ENCODE data around the gene GTF3C1.

Gene GTF3C1

DNA sequence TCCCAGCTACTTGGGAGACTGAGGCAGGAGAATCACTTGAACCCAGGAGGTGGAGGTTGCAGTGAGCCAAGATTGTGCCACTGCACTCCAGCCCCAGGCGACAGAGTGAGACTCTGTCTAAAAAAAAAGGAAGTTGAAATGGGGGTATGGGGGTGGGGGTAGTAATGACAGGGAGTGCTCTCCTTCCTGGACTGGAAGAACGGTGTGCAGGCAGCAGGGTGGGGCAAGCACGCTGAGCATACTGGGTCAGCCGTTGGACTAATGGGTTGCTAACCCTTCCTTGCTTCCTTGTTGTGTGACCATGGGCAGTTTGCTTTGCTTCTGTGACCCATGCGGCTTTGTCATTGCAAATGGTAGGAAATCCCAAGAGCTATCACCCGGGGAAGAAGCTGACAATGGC lies 16.7 kb upstream of the GTF3C1 start:
- no peak for DNase-seq

DNA sequence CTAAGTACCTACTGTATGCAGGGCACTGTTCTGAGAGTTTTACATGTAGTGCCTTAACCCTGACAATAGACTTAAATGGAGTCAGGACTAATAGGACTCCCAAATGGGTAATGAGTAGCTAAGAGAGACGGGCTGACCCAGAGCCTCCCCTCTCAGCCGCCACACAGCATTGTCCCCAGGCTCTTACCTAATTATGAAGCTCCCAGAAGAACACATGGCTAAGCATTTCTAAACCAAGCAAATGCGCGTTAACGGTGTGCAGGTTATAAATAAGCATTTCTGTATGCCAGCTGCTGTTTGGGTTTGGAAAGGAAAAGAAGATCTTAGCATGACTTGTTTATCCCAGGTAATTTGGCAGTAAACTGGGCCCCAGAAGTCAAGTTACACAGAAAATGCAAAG lies 14.5 kb upstream of the GTF3C1 start:
- DNase-seq, result no peak

DNA sequence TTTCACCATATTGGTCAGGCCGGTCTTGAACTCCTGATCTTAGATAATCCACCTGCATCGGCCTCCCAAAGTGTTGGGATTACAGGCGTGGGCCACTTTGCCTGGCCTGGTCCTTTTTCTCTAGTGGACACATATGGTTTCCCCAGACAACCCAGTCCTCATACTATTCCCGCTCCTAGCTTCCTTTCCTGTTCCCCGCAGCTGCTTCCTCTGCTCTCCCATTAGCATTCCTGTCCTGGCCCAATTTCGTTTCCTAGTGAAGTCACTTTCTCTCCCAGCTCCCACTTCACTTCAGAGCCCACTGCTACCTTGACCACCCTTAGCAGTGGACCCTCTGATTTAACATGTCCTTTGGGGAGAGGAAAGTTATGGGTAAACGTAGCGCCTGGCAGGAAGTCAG lies 11.5 kb upstream of the GTF3C1 start:
- no peak for DNase-seq

DNA sequence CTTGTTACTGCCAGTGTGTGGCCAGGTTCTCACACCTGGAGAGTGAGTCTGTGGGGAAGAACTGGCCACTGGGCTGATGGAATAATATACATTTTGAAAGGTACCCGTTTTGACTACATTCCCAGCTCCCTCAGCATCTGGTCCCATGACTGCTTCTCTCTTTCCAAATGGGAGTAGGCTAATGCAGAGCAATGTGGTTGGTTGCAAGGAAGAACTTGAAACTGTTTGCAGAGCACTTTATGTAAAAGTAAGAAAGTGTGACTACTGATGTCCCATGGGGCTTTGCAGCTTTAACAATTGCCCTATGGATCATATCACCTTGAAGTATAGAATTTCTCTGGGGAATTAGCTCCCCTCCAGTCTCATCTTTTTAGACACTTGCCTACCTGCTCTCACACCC lies 9.2 kb upstream of the GTF3C1 start:
- no peak for DNase-seq

DNA sequence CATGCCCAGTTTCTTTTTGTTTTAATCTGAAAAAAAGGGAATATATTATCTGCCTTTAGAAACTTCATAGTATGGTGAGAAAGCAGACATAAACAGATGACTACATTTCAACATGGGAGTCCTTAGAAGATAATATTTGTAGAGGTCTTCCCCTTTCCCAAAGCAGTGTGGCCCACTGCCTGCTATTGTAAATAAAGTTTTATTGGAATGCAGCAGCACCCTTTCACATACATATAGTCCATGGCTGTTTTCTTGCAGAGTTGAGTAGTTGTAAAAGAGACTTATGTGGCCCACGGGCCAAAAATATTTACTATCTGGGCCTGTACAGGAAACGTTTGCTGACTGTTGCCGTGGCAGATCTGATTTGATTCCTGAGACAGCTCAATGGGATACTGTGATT lies 8.7 kb upstream of the GTF3C1 start:
- no peak for DNase-seq

DNA sequence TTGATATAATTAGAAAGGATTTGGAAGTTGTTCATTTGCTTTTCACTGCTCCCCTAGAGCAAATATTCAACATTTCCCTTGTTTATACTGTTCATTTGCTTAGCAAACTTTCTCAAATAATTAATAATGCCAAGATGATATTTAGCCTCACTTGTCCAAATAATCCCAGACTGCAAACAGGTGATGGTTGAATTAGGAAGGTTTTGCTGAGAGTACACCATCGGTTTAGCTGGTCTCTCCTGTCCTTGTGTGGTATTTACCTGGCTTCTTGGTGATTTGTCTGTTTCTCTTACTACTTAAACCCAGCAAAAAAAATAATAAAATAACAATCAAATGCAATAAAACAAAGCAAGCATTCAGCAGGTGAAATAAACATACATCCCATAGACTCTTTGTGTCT lies 6.8 kb upstream of the GTF3C1 start:
- no peak for DNase-seq

DNA sequence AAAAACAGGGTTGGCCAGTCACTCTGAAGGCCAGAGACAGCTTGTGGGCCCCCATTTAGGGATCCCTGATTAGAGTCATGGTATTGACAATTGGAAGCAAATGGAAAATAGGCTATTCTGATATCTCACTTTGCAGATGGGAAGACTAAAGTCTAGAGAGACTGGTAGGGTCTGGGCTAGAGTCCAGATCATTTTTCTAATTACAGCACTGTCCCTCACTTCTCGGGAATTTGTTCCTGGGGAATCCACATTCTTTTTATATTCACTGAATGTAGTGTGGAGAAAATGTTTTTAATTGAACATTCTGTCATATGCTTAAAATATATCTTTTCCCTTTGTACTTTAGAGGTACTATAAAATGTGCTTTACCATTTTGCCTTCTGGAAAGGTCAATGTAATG lies 1.3 kb upstream of the GTF3C1 start:
- no peak for DNase-seq

DNA sequence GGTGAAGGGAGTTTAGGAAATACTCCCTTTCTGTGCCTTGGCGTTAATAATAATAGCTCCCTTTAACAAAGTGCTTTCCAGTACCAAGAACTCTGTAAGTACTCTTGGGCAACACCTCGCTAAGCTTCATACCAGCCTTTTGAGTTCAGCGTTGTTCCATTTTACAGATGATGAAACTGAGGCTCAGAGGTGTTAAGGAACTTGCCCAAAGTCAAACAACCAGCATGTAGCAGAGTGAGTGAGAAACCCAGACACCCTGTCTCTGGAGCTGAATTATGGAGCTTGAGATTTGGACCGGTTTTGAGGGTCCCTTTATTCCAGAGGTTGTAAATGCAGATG lies 838 bp upstream of the GTF3C1 start:
- DNase-seq, result no peak

DNA sequence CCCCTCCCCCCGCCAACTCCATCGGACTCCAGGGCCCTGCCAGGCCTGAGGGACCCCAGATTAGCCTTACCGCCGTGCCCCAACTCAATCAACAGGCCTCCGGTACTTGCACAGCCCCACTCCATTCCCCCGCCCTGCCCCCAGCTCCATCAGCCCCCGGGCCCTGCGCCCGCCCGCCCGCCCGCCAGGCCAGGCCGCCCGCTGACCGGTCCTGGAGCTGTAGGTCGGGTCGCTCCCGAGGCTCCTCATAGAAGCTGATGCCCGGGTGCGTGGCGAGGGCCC lies 308 bp downstream of the GTF3C1 start:
- DNase-seq, result no peak

DNA sequence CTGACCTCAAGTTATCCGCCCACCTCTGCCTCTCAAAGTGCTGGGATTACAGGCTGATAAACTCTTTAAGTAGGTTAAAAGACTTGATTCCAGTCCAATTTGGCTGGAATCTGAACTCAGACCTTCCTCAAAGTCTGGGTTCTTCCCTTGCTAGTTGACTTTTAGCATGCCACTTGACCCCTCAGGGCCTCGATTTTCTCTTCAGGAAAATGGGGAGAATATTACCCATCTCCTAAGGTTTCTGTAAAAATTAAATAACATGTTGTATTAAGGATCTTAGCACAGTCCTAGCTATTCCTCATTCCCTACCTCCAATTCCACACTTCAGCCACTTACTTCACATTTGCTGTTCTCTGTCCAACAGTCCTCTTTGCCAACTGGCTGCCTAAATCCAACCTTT lies 1.9 kb downstream of the GTF3C1 start:
- no peak for DNase-seq

DNA sequence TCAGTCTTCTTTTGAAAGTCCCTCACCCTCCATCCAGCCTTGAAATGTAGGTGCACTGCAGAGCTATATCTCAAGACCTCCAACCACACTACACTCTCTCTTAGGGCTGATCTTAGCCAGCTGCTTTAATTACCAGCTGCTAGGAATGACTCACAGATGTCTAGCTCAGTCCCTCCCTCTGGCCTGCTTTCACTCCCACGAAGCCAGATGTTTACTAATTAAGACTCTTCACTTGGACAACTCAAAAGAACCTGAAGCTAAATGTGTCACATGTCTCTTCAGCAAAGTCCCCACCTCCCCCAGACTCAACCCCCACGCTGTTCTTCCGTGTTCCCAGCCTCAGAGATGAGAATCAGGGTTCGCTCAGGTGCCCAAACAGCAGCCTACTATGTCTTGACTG lies 2.6 kb downstream of the GTF3C1 start:
- no peak for DNase-seq

DNA sequence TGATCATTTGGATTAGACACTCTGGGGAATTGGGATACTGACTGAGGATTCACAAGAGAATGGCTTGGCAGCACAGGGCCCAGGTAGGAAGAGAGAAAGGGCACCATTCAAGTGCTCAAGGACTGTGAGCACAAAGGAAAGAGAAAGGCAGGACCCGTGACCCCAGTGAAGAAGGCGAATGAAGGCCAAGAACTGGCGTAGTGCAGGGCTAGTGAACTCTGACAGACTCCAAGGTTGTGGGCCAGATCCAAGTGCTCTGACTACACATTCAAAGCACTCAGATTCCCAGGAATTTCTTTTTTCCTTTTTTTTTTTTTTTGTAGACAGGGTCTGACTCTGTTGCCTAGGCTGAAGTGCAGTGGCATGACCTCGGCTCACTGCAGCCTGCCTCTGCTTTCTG lies 5.0 kb downstream of the GTF3C1 start:
- DNase-seq, result no peak

DNA sequence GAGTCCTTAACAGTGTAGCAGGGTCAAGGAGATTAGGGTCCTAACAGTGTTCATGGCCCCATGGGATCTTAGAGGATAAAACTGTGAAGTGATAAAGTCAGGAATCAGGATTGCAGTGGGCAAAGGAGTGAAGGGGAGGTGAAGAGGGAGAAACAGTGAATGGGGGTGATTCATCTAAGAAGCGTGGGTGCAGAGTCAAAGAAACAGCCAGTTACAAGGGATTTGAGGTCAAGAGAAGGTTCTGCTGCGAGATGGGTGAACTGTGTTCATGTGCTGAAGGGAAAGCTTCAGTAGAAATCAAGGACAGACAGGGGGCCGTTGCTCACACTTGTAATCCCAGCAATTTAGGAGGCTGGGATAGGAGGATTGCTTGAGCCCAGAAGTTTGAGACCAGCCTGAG lies 5.9 kb downstream of the GTF3C1 start:
- DNase-seq, result no peak

DNA sequence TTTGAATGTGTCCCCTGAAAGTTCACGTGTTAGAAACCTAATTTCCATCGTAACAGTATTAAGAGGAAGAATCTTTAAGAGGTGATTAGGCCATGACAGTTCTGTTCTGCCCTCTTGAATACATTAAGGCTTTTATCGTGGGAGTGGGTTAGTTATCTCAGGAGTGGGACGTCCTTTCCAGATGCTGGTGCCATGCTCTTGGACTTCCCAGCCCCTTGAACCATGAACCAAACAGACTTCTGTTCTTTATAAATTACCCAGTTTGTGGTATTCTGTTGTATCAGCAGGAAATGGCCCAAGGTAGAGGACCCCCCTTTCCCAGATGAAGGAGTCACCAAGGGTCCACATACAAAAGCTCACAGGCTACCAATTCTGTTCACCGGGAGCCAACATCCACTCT lies 10.1 kb downstream of the GTF3C1 start:
- no peak for DNase-seq

DNA sequence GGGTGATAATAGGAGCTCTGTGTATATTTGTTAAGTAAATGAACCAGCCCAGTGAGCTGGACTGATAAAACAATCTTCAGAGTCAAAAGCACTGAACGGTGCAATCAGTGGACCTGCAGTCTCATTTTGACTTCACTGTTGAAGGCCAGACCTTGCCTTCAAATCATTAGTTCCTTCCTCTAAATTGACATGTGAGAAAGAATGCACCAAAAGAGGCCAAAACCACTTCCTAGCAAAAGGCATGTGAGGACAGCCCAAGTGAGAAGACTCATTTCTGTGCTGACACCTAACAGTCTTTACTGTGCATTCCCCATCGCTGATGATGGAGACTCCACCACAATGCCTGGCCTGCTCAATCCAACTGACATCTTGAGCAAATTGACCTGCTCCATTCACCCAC lies 10.6 kb downstream of the GTF3C1 start:
- no peak for DNase-seq

DNA sequence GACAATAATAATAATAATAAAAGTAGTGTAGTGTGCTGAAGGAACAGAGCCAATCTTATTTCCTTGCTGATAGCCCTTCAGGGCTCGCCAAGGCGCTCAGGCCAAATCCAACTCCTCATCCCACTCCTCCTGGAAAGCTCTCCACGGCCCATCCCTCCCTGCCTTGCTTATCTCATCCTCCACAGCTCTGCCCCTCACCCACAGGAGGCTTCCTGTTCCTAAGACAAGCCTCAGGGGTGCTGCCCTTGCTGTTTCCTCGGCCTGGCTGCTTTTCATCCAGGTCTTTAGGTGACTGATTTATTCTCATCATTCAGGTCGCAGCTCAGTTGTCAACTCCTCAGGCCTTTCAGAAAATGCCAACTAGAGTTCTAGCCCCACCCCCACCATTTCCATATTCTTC lies 11.2 kb downstream of the GTF3C1 start:
- no peak for DNase-seq

DNA sequence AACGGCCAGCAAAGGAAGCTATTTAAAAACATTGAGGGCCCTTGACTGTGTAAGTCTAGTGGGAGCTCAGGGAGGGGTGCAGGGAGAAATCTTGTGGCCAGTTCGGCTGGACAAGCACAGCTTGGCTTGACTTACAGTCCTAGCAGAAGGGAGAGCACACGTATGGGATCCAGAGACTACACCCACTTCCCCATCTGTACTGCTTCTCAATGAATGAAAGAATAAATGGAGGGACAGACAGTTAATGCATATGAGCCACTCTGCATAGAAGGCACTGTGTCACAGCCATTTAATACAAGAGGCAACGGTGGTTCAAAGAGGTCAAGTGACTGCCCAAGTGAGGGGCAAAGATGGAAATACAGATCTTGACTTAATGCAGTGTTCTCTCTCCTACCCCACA lies 15.5 kb downstream of the GTF3C1 start:
- no peak for DNase-seq

DNA sequence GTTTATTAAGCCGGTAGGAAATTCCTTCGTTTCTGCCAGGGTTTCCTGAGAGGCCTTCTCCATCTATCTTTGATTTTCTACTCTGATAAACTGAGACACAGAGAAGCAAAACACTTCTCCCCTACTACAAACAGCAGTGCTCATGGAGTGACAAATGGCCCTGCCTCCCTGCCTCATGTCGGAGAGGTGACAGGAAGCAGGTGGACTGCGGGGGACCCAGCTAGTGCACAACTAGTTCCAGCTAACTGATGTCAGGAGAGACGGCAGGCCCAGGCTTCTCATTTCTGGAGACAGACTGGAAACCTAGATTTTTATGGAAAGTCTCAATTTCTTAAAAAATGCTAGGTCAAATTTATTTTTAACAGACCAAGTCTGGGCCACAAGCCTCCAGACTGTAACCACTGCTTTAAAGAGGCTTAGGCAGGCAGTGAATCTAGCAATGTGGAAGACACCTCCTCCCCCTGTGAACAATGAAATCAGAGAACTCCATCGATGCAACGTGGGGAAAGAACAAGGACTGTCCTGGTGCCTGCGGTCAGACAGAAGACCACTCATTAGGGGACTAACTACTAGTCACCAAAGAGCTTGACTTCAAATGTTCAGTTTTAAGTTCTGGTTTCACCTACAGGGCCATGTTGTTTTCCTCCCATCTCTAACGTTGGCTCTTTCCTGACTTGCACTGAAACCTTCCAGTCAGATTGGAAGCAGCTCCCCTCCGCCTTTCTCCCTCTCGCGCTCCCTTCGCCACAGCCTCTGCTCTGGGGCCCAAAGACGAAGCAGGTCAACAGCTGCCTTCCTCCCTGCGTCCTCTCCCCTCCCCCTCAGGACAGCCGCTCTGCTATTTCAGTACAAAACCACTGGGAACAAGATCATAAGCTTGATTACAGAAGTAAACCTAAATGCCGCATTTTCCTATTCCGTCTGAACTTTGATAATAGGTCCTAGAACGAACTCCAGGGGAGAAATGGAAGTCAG lies 17.6 kb downstream of the GTF3C1 start:
- DNase-seq, result no peak

DNA sequence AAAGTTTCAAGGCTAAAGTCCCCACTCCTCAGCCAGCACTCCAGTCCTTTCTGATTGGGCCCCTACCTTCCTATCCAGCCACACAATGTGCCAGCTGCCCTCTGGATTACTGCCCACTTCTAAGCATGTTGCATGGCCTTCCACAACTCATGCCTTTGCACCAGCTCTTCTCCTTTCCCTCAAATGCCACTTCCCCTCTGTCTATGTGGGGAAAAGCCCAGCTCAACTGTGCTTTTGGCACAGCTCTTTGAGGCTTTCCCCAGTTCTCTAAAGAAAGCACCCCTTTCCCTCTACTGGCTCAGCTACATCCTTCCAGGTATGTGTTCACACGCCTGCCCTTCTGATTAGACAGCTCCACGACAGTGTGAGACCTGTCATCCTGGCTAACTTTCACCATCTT lies 18.5 kb downstream of the GTF3C1 start:
- no peak for DNase-seq

DNA sequence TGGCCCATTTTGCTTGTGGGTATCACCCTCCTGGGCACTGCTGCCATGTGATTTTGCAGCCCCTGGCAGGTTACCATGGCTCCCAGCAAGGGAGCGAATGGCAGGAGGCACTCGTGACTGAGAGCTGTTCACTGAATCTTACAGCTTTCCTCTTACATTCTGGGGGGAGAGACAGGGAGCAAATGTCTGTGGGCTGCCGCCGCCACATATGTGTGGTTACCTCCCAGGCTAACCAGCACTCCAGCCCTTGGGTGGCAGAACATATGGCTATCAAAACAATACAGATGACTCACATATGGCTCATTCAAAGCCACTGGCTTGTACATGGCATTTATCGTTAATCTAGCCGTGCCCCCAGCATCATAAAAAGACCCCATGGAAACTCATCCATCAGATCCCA lies 19.8 kb downstream of the GTF3C1 start:
- no peak for DNase-seq

DNA sequence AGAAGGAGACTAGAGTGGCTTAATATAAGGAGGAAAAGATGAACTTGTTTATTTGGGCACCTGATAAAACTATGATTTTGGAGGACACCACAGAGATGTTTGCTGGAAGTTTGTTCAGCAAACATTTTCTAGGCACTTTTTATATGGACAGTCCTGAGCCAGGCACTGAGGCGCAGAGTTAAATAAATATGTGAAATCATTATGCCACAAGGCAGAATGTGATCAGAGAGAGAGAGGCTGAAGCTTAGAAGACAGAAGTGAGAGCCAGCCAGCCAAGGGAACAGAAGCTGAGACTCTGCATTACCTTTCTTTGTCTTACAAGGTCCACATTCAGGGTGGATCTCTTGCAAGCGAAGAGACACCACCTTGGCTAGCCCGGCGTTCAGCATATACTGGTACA lies 21.4 kb downstream of the GTF3C1 start:
- no peak for DNase-seq

DNA sequence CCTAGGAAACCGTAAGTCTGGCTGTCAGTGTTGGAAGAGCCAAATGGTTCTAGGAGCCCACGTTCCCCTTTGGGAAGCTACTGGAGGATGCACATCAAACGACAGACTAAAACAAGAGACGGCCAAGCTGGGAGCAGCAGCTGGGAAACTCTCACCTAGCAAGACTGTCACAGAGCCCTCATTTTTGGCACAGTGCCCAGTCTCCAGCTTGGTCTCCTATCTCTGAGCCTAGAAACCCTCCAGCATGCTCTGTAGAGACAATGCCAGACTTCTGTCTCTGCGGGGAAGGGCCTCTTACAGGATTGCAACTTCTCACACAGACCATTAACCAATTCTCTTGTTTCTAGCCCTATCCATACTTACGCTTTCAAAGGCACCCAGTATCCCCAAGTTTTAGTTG lies 23.5 kb downstream of the GTF3C1 start:
- DNase-seq, result no peak

DNA sequence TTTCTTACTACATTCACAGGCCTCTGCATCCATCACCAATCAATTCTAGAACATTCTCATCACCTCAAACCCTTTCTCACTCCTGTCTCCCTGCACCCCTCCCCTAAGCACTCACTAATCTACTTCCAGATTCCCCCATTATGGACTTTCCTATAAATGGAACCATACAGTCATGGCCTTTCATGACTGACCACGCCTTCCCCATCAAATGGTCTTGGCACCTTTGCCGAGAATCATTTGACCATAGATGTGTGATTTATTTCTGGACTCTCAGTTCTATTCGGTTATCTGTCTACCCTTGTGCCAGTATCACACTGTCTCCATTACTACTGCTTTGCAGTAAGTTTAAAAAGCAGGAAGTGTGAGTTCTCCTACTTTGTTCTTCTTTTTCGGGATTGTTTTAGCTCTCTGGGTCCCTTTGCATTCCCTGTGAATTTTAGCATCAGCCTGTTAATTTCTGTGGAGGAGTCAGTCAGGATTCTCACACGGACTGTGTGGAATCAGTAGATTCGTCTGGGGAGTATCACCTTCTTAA lies 27.5 kb downstream of the GTF3C1 start:
- DNase-seq, result no peak

DNA sequence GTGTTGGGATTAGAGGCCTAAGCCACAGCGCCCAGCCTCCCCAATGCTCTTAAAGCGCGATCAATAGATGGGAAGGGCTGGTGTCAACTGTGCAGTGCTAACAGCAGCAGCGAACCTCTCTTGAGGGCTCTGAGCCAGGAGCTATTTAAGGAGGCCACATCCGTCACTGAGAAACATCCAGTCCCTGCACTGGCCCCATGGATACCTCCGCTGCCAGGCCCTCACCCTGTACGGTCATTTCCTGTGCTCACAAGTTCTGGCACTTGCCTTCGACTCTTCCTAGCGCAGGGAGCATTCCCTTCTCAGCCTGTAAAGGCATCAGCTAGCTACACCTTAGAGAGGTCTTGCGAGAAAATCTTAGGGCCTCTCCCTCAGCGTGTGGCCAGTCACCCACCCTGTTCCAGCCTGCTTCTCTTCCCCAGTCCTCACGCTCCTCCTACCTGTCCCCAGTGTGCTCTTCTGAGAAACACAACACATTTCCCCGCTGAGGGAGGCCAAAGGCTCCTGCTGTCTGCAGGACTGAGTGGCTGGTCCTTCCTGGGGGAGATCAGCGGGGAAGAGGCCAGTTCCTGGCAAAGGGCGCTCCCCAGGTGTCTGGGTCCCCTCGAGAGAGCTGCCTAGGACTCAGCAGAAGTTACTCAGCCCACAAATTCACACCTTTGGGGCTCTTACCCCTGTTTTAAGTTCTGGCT lies 28.6 kb downstream of the GTF3C1 start:
- DNase-seq, result no peak

DNA sequence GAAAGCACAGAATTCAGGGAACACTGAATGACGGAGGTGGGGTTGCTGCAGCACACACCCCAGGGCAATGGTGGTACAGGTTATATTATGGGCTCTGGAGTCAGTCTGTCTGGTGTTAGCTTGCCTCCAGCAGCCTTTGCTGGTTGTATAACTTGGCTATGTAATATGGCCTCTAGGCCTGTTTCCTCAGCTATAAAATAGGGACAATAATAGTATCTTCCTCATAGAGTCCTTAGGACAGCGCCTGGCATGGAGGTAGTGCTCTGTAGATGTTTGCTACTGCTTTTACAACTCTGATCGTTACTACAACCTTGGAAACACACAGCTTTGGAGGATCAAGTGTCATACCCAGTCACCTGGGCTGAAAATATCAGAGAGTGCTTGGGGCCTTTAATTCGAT lies 31.5 kb downstream of the GTF3C1 start:
- DNase-seq, result no peak

All from activated naive CD4-positive, alpha-beta T cell (primary cell).